NB4 (cell line): ENCODE results near the gene NAV3.

Experiments
- DNase-seq: peaks from one replicate; pipeline ENCODE4 v3.0.0; 2010; ENCODE audit warnings: low read depth
- H3K4me3 ChIP-seq: one replicate; pipeline ENCODE4 v1.5.1; 2011; ENCODE audit warnings: mild to moderate bottlenecking, low read depth, low read length, moderate library complexity
- CTCF ChIP-seq: IDR thresholded peaks from one replicate; pipeline ENCODE4 v1.5.1; 2012; ENCODE audit warnings: low read depth, low read length
- MAX ChIP-seq: IDR thresholded peaks from 2 replicates; pipeline ENCODE4 v1.6.1; 2011; ENCODE audit warnings: low read depth, low read length
- MYC ChIP-seq: IDR thresholded peaks from 2 replicates; pipeline ENCODE4 v1.6.1; 2011; ENCODE audit warnings: low read depth, low read length
- POLR2A ChIP-seq: IDR thresholded peaks from 2 replicates; pipeline ENCODE4 v1.6.1; 2011; ENCODE audit warnings: mild to moderate bottlenecking; ENCODE audit not compliant: insufficient read length; ENCODE audit errors: extremely low read depth

Gene NAV3

DNA sequence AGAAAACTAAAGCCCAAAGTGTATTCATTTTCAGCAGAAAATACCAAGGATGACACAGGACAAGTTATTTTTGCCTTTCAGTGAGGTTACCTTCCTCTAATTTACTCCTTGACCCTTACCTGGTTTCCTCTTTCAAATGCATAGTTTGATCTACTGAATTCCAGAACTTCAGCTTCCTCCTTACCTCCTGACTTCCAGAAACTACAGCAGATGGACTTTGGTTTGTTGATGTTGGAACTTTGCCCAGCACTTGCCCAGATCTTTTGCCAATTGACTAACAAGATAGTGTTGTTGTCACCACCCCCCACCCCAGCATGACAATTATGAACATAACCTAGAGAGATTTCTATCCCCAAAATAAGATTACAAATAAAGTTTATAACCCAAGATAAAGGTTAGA, 63.2 kb downstream of the NAV3 start:
- no peak overlapping the region for H3K4me3 ChIP-seq
- no peak for DNase-seq
- TF ChIP-seq MYC (no peak), MAX (no peak), CTCF (no peak), POLR2A (no peak)

DNA sequence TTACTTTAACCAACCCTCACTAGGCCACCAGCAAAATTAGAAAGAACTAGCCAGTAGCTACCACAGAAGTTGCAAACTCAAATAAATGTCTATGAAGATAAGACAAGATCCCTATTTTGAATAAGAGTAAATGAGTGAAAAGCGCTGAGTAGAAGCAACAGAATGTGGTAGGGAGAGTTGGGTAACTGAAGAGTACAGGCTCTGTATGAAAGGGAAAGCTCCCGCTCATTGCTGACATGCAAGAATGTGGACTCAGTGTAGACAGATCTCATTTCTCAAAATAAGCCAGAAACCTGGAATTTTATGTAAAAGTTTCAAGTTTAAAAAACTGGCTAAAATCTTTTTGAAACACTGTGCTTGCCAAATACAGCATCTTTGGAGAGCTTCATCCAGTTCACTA, 63.9 kb downstream of the NAV3 start:
- TF ChIP-seq POLR2A (no peak), MAX (no peak), CTCF (no peak), MYC (no peak)
- DNase-seq = no peak
- no peak overlapping the region for H3K4me3 ChIP-seq

DNA sequence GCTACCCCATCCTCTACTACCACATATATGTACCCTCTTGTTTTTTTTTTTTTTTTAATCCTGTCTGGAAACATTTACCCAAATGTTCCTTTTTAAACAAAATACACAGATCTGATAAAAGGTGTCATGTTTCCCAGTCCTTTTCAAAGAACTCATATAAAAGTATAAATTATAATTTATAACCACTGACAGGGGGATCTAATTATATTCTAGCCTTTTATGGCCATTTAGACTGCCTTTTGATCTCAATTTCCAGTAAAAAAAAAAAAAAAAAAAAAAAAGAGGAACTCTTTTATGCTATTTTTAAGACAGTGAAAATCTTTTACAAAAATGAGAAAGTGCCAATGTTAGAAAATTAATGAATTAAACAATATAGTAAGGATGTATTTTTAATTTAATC, 65.0 kb downstream of the NAV3 start:
- no peak for DNase-seq
- no peak overlapping the region for H3K4me3 ChIP-seq
- no peak for TF ChIP-seq MAX

- no peak for DNase-seq
- no peak for TF ChIP-seq MAX
- no peak for TF ChIP-seq CTCF
- TF ChIP-seq POLR2A = no peak
- no peak for TF ChIP-seq MYC
- H3K4me3 ChIP-seq = no peak overlapping the region
These were observed 77.2 kb downstream of the NAV3 start for GRCh38 chr12:77907936-77908335.

DNA sequence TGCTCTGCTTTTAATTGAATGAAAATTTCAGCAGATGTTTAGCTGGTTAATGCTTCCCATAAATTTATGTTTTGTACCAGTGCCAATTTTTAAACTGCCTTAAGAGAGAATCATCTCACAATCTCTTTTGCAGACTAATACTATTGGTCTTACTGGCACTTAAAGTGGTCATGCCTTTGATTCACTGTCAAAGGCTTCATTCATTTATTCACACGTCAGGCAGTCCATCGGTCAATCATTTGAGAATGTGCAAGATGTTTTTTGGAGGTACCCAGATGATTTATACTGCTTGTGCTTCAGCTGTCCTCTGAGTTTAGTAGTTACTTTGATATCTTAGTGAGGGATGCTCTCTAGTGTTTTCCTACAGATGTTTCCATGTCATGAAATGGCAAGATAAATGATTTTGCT, 83.4 kb downstream of the NAV3 start:
- H3K4me3 ChIP-seq = no peak overlapping the region
- TF ChIP-seq CTCF (no peak), MYC (no peak), MAX (no peak), POLR2A (no peak)
- no peak for DNase-seq

DNA sequence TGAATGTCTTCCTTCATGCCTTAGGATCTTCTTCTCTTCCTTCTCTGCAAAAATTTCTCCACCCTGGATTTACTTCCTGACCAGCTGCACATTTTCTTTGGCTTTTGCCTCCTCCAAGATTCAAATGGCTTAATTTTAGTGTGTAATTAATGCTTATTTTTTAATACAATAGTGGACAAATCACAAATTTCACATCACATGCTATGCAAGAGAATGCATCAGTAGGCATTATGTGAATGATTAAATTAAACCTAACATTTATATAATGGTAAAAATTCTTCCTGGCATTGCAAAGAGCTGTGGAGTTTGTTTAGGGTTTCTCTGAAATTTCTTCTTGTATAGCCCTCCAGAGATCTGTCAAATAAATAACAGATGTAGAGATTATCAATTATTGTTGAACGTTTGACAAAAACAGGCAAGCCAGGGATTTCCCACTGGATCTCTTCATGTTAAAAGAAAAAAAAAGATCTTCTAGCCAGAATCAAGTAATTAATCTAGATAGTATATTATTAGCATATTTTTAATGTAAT, 84.4 kb downstream of the NAV3 start:
- TF ChIP-seq CTCF = no peak
- no peak for TF ChIP-seq POLR2A
- no peak for TF ChIP-seq MYC
- no peak for TF ChIP-seq MAX
- no peak for DNase-seq
- H3K4me3 ChIP-seq = no peak overlapping the region
